ENCODE results near the gene RSPRY1.
A peak's percentile ranks its signal among the peaks of the same experiment; 100 is the strongest.
"Not testable (repeated sequence)": the region's sequence is repeated elsewhere in the genome, so short reads cannot be mapped to it uniquely, and the experiment has no call there.

RSPRY1 gene

GRCh38 chr16:57271867-57272495, 85.9 kb downstream of the RSPRY1 start:
- DNase-seq (ENCODE audit: low read depth) = no peak

- no peak for DNase-seq (ENCODE audit: low read depth)
Observed at GRCh38 chr16:57273359-57273758, 87.2 kb downstream of the RSPRY1 start.

GRCh38 chr16:57273826-57274225, 87.7 kb downstream of the RSPRY1 start:
- no peak for DNase-seq (ENCODE audit: low read depth)

- DNase-seq (ENCODE audit: low read depth) = not testable (repeated sequence)
Observed at GRCh38 chr16:57275946-57276345, 89.8 kb downstream of the RSPRY1 start.

GRCh38 chr16:57276596-57276995, 90.5 kb downstream of the RSPRY1 start:
- no peak for DNase-seq (ENCODE audit: low read depth)

GRCh38 chr16:57277586-57277985, 91.5 kb downstream of the RSPRY1 start:
- peak; percentile 24 for DNase-seq (ENCODE audit: low read depth)

- no peak for DNase-seq (ENCODE audit: low read depth)
Observed at GRCh38 chr16:57278494-57278893, 92.4 kb downstream of the RSPRY1 start.

- DNase-seq (ENCODE audit: low read depth) = no peak
Observed at GRCh38 chr16:57279780-57280638, 93.9 kb downstream of the RSPRY1 start.

- DNase-seq (ENCODE audit: low read depth) = no peak
Observed at GRCh38 chr16:57281791-57282190, 95.7 kb downstream of the RSPRY1 start.

- no peak for DNase-seq (ENCODE audit: low read depth)
Observed at GRCh38 chr16:57282510-57283213, 96.5 kb downstream of the RSPRY1 start.

GRCh38 chr16:57283214-57283958, 97.3 kb downstream of the RSPRY1 start:
- DNase-seq (ENCODE audit: low read depth) = no peak

- DNase-seq (ENCODE audit: low read depth) = no peak
Observed at GRCh38 chr16:57283959-57284208, 97.8 kb downstream of the RSPRY1 start.

- DNase-seq (ENCODE audit: low read depth) = no peak
Observed at GRCh38 chr16:57284209-57284951, 98.3 kb downstream of the RSPRY1 start, which contains the start of gene PLLP. TSS of gene PLLP (minus strand) at chr16:57284672. CDS start at chr16:57284540, 132 bp downstream.

- no peak for DNase-seq (ENCODE audit: low read depth)
Observed at GRCh38 chr16:57284952-57285363, 98.8 kb downstream of the RSPRY1 start.

GRCh38 chr16:57285379-57285778, 99.2 kb downstream of the RSPRY1 start:
- no peak for DNase-seq (ENCODE audit: low read depth)

GRCh38 chr16:57289391-57290257, 103.5 kb downstream of the RSPRY1 start:
- DNase-seq (ENCODE audit: low read depth) = no peak
